GM23338 (cell line): ENCODE data around the gene FAM177A1. TPM values are rescaled to one million over a fixed set of nuclear protein-coding genes. Genes with fewer than 3 reads are reported as not detected.
A peak's percentile ranks its signal among the peaks of the same experiment; 100 is the strongest.

ENCODE experiments used
- ATAC-seq: fragments of 200-7000 bp; cut with Tn5 transposase; 3 replicates; pipeline ENCODE4 v1.9.1; 2020
- DNase-seq: peaks from one replicate; pipeline ENCODE4 v3.0.0-alpha.2; 2015; ENCODE audit warnings: low spot score
- H2AFZ ChIP-seq: fragments of 200-600 bp; sonication (generic); 2 replicates; pipeline ENCODE4 v1.8.0; 2016; ENCODE audit warnings: antibody characterized with exemption, mild to moderate bottlenecking, moderate library complexity
- H3F3A ChIP-seq: fragments of 200-600 bp; sonication (generic); replicated peaks from 2 replicates; pipeline ENCODE4 v1.8.0; 2017; ENCODE audit warnings: antibody characterized with exemption, mixed run types, low read depth
- H3K27ac ChIP-seq: fragments of 200-600 bp; sonication (generic); 2 replicates; pipeline ENCODE4 v1.6.1; 2016; ENCODE audit warnings: low read depth
- H3K27me3 ChIP-seq: fragments of 200-600 bp; sonication (generic); 2 replicates; pipeline ENCODE4 v1.8.0; 2016; ENCODE audit warnings: mild to moderate bottlenecking, mixed run types, moderate library complexity; ENCODE audit not compliant: insufficient read depth
- H3K36me3 ChIP-seq: fragments of 200-600 bp; sonication (generic); 2 replicates; pipeline ENCODE4 v1.8.0; 2016; ENCODE audit warnings: mild to moderate bottlenecking; ENCODE audit not compliant: insufficient read depth
- H3K4me1 ChIP-seq: fragments of 200-600 bp; sonication (generic); 2 replicates; pipeline ENCODE4 v1.8.0; 2016; ENCODE audit warnings: mild to moderate bottlenecking, moderate library complexity; ENCODE audit not compliant: insufficient read depth
- H3K4me2 ChIP-seq: fragments of 200-600 bp; sonication (generic); 2 replicates; pipeline ENCODE4 v1.7.1; 2017; ENCODE audit warnings: mixed run types
- H3K4me3 ChIP-seq: fragments of 200-600 bp; sonication (generic); 2 replicates; pipeline ENCODE4 v1.6.1; 2016; ENCODE audit warnings: mixed run types
- H3K79me2 ChIP-seq: fragments of 200-600 bp; sonication (generic); replicated peaks from 2 replicates; pipeline ENCODE4 v1.8.0; 2017; ENCODE audit warnings: mild to moderate bottlenecking; ENCODE audit not compliant: insufficient read depth
- H3K9me2 ChIP-seq: fragments of 200-600 bp; sonication (generic); 2 replicates; pipeline ENCODE4 v1.8.0; 2017; ENCODE audit not compliant: insufficient read depth
- H4K20me1 ChIP-seq: fragments of 200-600 bp; sonication (generic); replicated peaks from 2 replicates; pipeline ENCODE4 v1.8.0; 2017; ENCODE audit warnings: mild to moderate bottlenecking; ENCODE audit not compliant: insufficient read depth
- H3K27ac Mint-ChIP-seq: 2 replicates; pipeline ENCODE4 v1.8.0; 2020; ENCODE audit warnings: inconsistent platforms, mild to moderate bottlenecking, moderate library complexity, mixed read lengths
- H3K27me3 Mint-ChIP-seq: 3 replicates; pipeline ENCODE4 v1.8.0; 2022; ENCODE audit warnings: low read depth, mild to moderate bottlenecking, moderate library complexity, mixed read lengths, inconsistent platforms; ENCODE audit not compliant: insufficient read depth, poor library complexity
- H3K36me3 Mint-ChIP-seq: 3 replicates; pipeline ENCODE4 v1.8.0; 2021; ENCODE audit warnings: low read depth, mild to moderate bottlenecking, inconsistent platforms, moderate library complexity, mixed read lengths
- H3K4me1 Mint-ChIP-seq: 3 replicates; pipeline ENCODE4 v1.8.0; 2020; ENCODE audit warnings: mild to moderate bottlenecking, inconsistent platforms, mixed read lengths
- H3K4me3 Mint-ChIP-seq: 3 replicates; pipeline ENCODE4 v1.8.0; 2021; ENCODE audit warnings: moderate library complexity, mild to moderate bottlenecking, inconsistent platforms, mixed read lengths
- H3K9me3 Mint-ChIP-seq: 3 replicates; pipeline ENCODE4 v1.8.0; 2020; ENCODE audit warnings: moderate library complexity, mild to moderate bottlenecking, inconsistent platforms, mixed read lengths
- EZH2 ChIP-seq: fragments of 200-600 bp; sonication (generic); IDR thresholded peaks from one replicate; pipeline ENCODE4 v1.8.0; 2017; ENCODE audit warnings: antibody characterized with exemption, mild to moderate bottlenecking, low read depth; ENCODE audit not compliant: unreplicated experiment
- ZNF331 ChIP-seq: fragments of 250-450 bp; sonication (Bioruptor Pico); IDR thresholded peaks from 2 replicates; pipeline ENCODE4 v1.5.0; 2020; ENCODE audit warnings: low read depth, mild to moderate bottlenecking, moderate library complexity
- polyA plus RNA-seq: library from polyadenylated mRNA; unstranded; fragments of >200 nt; fragmentation: Nextera tagmentation; extraction: Ambion mirVana; gene quantifications from 2 replicates; pipeline ENCODE4 v1.2.1, GENCODE V29; 2016
- total RNA-seq: library from RNA; depleted of rRNA; stranded (reverse); fragments of >200 nt; shearing (Covaris generic); gene quantifications from 2 replicates; pipeline ENCODE4 v1.2.3, GENCODE V29; 2014; rRNA removed
- TF ChIP-seq, protein P1 (sequence below): fragments of 250-450 bp; sonication (Bioruptor Pico); IDR thresholded peaks from 2 replicates; pipeline ENCODE4 v1.5.0; 2020; ENCODE audit warnings: mild to moderate bottlenecking, moderate library complexity

Gene FAM177A1
- total and polyA plus RNA-seq, 2 experiments from 2014 or later: 22.8 to 72.5 TPM

DNA sequence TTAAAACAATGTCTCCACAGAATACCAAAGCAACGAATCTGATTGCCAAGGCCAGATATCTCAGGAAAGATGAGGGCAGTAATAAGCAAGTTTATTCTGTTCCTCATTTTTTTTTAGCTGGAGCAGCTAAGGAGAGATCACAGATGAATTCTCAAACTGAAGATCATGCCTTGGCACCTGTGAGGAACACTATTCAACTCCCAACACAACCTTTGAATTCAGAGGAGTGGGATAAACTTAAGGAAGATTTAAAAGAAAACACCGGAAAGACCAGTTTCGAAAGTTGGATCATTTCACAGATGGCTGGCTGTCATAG, 77.3 kb downstream of the FAM177A1 start (continued):
- TF ChIP-seq, protein P1, sequence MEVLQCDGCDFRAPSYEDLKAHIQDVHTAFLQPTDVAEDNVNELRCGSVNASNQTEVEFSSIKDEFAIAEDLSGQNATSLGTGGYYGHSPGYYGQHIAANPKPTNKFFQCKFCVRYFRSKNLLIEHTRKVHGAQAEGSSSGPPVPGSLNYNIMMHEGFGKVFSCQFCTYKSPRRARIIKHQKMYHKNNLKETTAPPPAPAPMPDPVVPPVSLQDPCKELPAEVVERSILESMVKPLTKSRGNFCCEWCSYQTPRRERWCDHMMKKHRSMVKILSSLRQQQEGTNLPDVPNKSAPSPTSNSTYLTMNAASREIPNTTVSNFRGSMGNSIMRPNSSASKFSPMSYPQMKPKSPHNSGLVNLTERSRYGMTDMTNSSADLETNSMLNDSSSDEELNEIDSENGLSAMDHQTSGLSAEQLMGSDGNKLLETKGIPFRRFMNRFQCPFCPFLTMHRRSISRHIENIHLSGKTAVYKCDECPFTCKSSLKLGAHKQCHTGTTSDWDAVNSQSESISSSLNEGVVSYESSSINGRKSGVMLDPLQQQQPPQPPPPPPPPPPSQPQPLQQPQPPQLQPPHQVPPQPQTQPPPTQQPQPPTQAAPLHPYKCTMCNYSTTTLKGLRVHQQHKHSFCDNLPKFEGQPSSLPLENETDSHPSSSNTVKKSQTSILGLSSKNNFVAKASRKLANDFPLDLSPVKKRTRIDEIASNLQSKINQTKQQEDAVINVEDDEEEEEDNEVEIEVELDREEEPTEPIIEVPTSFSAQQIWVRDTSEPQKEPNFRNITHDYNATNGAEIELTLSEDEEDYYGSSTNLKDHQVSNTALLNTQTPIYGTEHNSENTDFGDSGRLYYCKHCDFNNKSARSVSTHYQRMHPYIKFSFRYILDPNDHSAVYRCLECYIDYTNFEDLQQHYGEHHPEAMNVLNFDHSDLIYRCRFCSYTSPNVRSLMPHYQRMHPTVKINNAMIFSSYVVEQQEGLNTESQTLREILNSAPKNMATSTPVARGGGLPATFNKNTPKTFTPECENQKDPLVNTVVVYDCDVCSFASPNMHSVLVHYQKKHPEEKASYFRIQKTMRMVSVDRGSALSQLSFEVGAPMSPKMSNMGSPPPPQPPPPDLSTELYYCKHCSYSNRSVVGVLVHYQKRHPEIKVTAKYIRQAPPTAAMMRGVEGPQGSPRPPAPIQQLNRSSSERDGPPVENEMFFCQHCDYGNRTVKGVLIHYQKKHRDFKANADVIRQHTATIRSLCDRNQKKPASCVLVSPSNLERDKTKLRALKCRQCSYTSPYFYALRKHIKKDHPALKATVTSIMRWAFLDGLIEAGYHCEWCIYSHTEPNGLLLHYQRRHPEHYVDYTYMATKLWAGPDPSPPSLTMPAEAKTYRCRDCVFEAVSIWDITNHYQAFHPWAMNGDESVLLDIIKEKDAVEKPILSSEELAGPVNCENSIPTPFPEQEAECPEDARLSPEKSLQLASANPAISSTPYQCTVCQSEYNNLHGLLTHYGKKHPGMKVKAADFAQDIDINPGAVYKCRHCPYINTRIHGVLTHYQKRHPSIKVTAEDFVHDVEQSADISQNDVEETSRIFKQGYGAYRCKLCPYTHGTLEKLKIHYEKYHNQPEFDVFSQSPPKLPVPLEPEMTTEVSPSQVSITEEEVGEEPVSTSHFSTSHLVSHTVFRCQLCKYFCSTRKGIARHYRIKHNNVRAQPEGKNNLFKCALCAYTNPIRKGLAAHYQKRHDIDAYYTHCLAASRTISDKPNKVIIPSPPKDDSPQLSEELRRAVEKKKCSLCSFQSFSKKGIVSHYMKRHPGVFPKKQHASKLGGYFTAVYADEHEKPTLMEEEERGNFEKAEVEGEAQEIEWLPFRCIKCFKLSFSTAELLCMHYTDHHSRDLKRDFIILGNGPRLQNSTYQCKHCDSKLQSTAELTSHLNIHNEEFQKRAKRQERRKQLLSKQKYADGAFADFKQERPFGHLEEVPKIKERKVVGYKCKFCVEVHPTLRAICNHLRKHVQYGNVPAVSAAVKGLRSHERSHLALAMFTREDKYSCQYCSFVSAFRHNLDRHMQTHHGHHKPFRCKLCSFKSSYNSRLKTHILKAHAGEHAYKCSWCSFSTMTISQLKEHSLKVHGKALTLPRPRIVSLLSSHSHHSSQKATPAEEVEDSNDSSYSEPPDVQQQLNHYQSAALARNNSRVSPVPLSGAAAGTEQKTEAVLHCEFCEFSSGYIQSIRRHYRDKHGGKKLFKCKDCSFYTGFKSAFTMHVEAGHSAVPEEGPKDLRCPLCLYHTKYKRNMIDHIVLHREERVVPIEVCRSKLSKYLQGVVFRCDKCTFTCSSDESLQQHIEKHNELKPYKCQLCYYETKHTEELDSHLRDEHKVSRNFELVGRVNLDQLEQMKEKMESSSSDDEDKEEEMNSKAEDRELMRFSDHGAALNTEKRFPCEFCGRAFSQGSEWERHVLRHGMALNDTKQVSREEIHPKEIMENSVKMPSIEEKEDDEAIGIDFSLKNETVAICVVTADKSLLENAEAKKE: no peak
- no peak for TF ChIP-seq EZH2

DNA sequence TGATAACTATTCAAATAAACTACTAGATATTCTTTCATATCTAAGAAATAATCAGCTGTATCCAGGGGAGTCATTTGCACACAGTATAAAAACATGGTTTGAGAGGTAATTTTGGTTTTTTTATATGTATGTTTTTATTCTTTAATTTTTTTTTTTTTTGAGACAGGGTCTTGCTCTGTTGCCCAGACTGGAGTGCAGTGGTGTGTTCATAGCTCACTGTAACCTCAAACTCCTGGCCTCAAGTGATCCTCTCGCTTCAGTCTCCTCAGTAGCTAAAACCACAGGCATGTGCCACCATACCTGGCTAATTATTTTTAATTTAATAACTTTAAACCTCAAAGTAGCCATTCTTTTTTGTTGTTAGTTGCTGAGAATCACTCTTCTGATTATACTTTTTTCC, 78.1 kb downstream of the FAM177A1 start:
- no peaks in the 10 kb centered on the region for H3F3A ChIP-seq
- peaks cover 5% of the 10 kb centered on the region for H3K36me3 Mint-ChIP-seq
- no peaks in the 10 kb centered on the region for H3K9me2 ChIP-seq
- H3K4me1 Mint-ChIP-seq: peaks cover 14% of the 10 kb centered on the region
- H3K9me3 Mint-ChIP-seq: no peaks in the 10 kb centered on the region
- H3K4me1 ChIP-seq: peaks cover 9% of the 10 kb centered on the region; the same call in 1 of the 2 replicates
- no peak overlapping the region for H2AFZ ChIP-seq
- no peak overlapping the region for H3K27ac Mint-ChIP-seq
- peaks cover 34% of the 10 kb centered on the region for H3K79me2 ChIP-seq
- H3K27me3 Mint-ChIP-seq: peaks cover 9% of the 10 kb centered on the region
- ATAC-seq (no peak), DNase-seq (no peak)
- H3K36me3 ChIP-seq: no peaks in the 10 kb centered on the region
- no peaks in the 10 kb centered on the region for H3K27me3 ChIP-seq
- no peak overlapping the region for H3K27ac ChIP-seq
- no peaks in the 10 kb centered on the region; the same call in 1 of the 2 replicates for H4K20me1 ChIP-seq
- H3K4me2 ChIP-seq: no peak overlapping the region; the same call in 1 of the 2 replicates
- H3K4me3 ChIP-seq: no peak overlapping the region
- TF ChIP-seq ZNF331 (CRISPR knock-in tag): no peak
- H3K4me3 Mint-ChIP-seq: peak overlapping the region; percentile 96; the same call in 1 of the 3 replicates

Other genes with a start within 250 kb of the FAM177A1 start
- 21.8 and 24.2 TPM in 2 replicates for gene BAZ1A, start 170.9 kb upstream of the FAM177A1 start, total RNA-seq
- 24.1 and 26.8 TPM in 2 replicates for gene BAZ1A, start 170.9 kb upstream of the FAM177A1 start, polyA plus RNA-seq
- gene SRP54, start 63.3 kb upstream of the FAM177A1 start, total RNA-seq: 61.6 and 77.5 TPM in 2 replicates
- gene SRP54, start 63.3 kb upstream of the FAM177A1 start, polyA plus RNA-seq: 53.4 and 60.4 TPM in 2 replicates
- gene PPP2R3C, start 75.7 kb downstream of the FAM177A1 start, total RNA-seq: 35.9 and 40.0 TPM in 2 replicates
- 37.6 and 43.0 TPM in 2 replicates for gene PPP2R3C, start 75.7 kb downstream of the FAM177A1 start, polyA plus RNA-seq
- 39.0 and 50.4 TPM in 2 replicates for gene PRORP, start 76.3 kb downstream of the FAM177A1 start, total RNA-seq
- 25.3 and 28.8 TPM in 2 replicates for gene PRORP, start 76.3 kb downstream of the FAM177A1 start, polyA plus RNA-seq
- gene PSMA6, start 246.1 kb downstream of the FAM177A1 start, total RNA-seq: 216 and 223 TPM in 2 replicates
- 296 and 300 TPM in 2 replicates for gene PSMA6, start 246.1 kb downstream of the FAM177A1 start, polyA plus RNA-seq